Endothelial cell (in vitro differentiated cells): ENCODE data around the gene ZRANB1. TPM values are rescaled to one million over a fixed set of nuclear protein-coding genes. Genes with fewer than 3 reads are reported as not detected.

Source experiments
- DNase-seq: peaks from one replicate; pipeline ENCODE4 v3.0.0; 2021; ENCODE audit warnings: low spot score
- H3K27ac Mint-ChIP-seq: one replicate; pipeline ENCODE4 v1.8.0; 2021; ENCODE audit warnings: mixed read lengths, inconsistent platforms; ENCODE audit not compliant: unreplicated experiment
- H3K27me3 Mint-ChIP-seq: one replicate; pipeline ENCODE4 v1.8.0; 2021; ENCODE audit warnings: mild to moderate bottlenecking, moderate library complexity, mixed read lengths, inconsistent platforms; ENCODE audit not compliant: unreplicated experiment
- H3K36me3 Mint-ChIP-seq: one replicate; pipeline ENCODE4 v1.8.0; 2021; ENCODE audit warnings: mild to moderate bottlenecking, low read depth, mixed read lengths, inconsistent platforms; ENCODE audit not compliant: unreplicated experiment
- H3K4me1 Mint-ChIP-seq: one replicate; pipeline ENCODE4 v1.8.0; 2021; ENCODE audit warnings: mild to moderate bottlenecking, mixed read lengths, inconsistent platforms; ENCODE audit not compliant: unreplicated experiment
- H3K4me3 Mint-ChIP-seq: one replicate; pipeline ENCODE4 v1.8.0; 2021; ENCODE audit warnings: mild to moderate bottlenecking, mixed read lengths, inconsistent platforms; ENCODE audit not compliant: unreplicated experiment
- H3K9me3 Mint-ChIP-seq: one replicate; pipeline ENCODE4 v1.8.0; 2021; ENCODE audit warnings: mixed read lengths, inconsistent platforms; ENCODE audit not compliant: unreplicated experiment
- CTCF ChIP-seq: fragments of 200-600 bp; sonication (generic); IDR thresholded peaks from one replicate; pipeline ENCODE4 v1.5.0; 2021; ENCODE audit warnings: antibody characterized with exemption; ENCODE audit not compliant: unreplicated experiment
- total RNA-seq: library from RNA; stranded (reverse); fragmentation: NEBNext Ultra II Directional; extraction: Animal tissue kit (Norgen Biotek cat#: 25700); gene quantifications from one replicate; pipeline ENCODE4 v1.2.1, GENCODE V29; 2021; ENCODE audit not compliant: unreplicated experiment

The ZRANB1 gene
- total RNA-seq, 1 donor from 2014 or later: 22.4 TPM

GRCh38 chr10:125024497-125025234, 82.7 kb downstream of the ZRANB1 start:
- H3K9me3 Mint-ChIP-seq: no peaks in the 10 kb centered on the region
- H3K4me1 Mint-ChIP-seq: peaks cover 47% of the 10 kb centered on the region
- H3K36me3 Mint-ChIP-seq: peaks cover 57% of the 10 kb centered on the region
- peaks cover 12% of the 10 kb centered on the region for H3K27me3 Mint-ChIP-seq
- H3K27ac Mint-ChIP-seq: peak overlapping the region; percentile 1
- no peak for DNase-seq
- peak overlapping the region; percentile 8 for H3K4me3 Mint-ChIP-seq
- no peak for TF ChIP-seq CTCF

GRCh38 chr10:125025341-125025740, 83.4 kb downstream of the ZRANB1 start:
- H3K4me1 Mint-ChIP-seq: peaks cover 42% of the 10 kb centered on the region
- TF ChIP-seq CTCF: no peak
- H3K27me3 Mint-ChIP-seq: peaks cover 12% of the 10 kb centered on the region
- no peak overlapping the region for H3K4me3 Mint-ChIP-seq
- H3K36me3 Mint-ChIP-seq: peaks cover 57% of the 10 kb centered on the region
- DNase-seq: no peak
- H3K9me3 Mint-ChIP-seq: no peaks in the 10 kb centered on the region
- H3K27ac Mint-ChIP-seq: peak overlapping the region; percentile 26

- no peak for DNase-seq
- no peak for TF ChIP-seq CTCF
- H3K4me1 Mint-ChIP-seq: peaks cover 35% of the 10 kb centered on the region
- peaks cover 48% of the 10 kb centered on the region for H3K36me3 Mint-ChIP-seq
- H3K27me3 Mint-ChIP-seq: peaks cover 11% of the 10 kb centered on the region
- no peak overlapping the region for H3K4me3 Mint-ChIP-seq
- H3K27ac Mint-ChIP-seq: no peak overlapping the region
- H3K9me3 Mint-ChIP-seq: no peaks in the 10 kb centered on the region
Measured at GRCh38 chr10:125026036-125026931, 84.4 kb downstream of the ZRANB1 start.

- no peak for DNase-seq
- Mint-ChIP-seq H3K36me3 (peaks cover 49% of the 10 kb centered on the region), H3K4me3 (no peak overlapping the region), H3K27me3 (peaks cover 5% of the 10 kb centered on the region), H3K4me1 (peaks cover 31% of the 10 kb centered on the region), H3K9me3 (no peaks in the 10 kb centered on the region), H3K27ac (no peak overlapping the region)
- TF ChIP-seq CTCF: no peak
Measured at GRCh38 chr10:125026974-125027735, 85.2 kb downstream of the ZRANB1 start.
